DND-41 (cell line): ENCODE data around the gene NUMA1.

Experiments used
- EZH2 ChIP-seq: IDR thresholded peaks from 3 replicates; pipeline ENCODE4 v1.6.1; 2012; ENCODE audit warnings: borderline replicate concordance, low read depth, mild to moderate bottlenecking, moderate library complexity, low read length, inconsistent platforms; ENCODE audit not compliant: severe bottlenecking
- TF ChIP-seq, protein P1 (sequence below): IDR thresholded peaks from 2 replicates; pipeline ENCODE4 v1.5.1; 2012; ENCODE audit warnings: borderline replicate concordance, low read length, moderate library complexity, mild to moderate bottlenecking; ENCODE audit not compliant: poor library complexity, severe bottlenecking; ENCODE audit errors: extremely low read depth

DNA sequence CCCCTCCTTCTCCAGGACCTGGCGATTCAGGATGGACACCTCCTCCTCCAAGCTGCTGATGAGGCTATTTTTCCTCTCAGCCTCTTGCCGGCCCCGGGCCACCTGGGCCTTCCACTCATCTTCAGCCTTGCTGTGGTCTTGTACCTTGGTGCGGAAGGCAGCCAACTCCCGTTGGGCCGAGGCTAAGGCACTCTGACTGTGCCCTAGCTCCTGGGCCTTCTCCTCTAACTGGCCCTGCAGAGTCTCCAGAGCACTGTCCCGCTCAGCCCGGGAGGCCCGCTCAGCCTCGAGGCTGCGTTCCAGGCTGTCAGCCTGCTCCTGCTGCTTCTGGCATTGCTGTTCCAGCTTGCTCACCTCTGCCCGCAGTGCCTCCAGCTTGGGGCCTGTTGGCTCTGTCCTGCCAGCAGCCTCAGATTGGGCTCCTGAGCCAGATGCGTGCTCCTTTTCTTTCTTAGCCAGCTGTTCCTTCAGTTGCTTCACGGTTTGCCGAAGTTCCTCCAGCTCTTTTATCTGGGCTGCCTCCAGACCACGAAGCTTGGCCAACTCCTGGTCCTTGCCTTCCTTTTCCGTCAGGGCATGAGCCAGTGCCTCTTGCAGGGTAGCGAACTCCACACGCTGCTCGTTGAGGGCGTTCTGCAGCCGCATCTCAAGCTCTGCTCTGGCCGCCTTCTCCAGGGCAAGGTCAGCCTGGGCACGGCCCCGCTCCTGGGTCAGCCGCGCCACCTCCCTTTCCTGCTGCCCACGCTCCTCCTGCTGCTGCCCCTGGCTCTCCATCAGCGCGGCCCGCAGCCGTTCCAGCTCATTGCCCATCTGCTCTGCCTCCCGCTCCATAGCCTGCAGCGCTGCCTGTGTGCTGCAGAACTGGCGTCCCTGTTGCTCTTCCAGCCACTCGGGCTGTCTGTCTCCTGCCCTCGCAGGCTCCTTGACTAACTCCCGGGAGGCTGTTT is 66.3 kb downstream of the NUMA1 start:
- TF ChIP-seq, protein P1, sequence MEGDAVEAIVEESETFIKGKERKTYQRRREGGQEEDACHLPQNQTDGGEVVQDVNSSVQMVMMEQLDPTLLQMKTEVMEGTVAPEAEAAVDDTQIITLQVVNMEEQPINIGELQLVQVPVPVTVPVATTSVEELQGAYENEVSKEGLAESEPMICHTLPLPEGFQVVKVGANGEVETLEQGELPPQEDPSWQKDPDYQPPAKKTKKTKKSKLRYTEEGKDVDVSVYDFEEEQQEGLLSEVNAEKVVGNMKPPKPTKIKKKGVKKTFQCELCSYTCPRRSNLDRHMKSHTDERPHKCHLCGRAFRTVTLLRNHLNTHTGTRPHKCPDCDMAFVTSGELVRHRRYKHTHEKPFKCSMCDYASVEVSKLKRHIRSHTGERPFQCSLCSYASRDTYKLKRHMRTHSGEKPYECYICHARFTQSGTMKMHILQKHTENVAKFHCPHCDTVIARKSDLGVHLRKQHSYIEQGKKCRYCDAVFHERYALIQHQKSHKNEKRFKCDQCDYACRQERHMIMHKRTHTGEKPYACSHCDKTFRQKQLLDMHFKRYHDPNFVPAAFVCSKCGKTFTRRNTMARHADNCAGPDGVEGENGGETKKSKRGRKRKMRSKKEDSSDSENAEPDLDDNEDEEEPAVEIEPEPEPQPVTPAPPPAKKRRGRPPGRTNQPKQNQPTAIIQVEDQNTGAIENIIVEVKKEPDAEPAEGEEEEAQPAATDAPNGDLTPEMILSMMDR, result no peak
- TF ChIP-seq EZH2, result no peak
